DND-41 (cell line): ENCODE measurements around the gene CCL20.

Source experiments
- ATAC-seq: fragments of 200-7000 bp; cut with Tn5 transposase; 3 replicates; pipeline ENCODE4 v1.9.1; 2021; ENCODE audit warnings: low read depth; ENCODE audit not compliant: insufficient read depth
- DNase-seq: peaks from one replicate; pipeline ENCODE4 v3.0.0-alpha.2; 2020
- H2AFZ ChIP-seq: 2 replicates; pipeline ENCODE4 v1.6.0; 2012; ENCODE audit warnings: low read depth, low read length
- H3K27ac ChIP-seq: 2 replicates; pipeline ENCODE4 v1.5.1; 2012; ENCODE audit warnings: low read length, inconsistent platforms
- H3K27me3 ChIP-seq: fragments of 200-600 bp; sonication (generic); 2 replicates; pipeline ENCODE4 v1.6.0; 2012; ENCODE audit warnings: low read length, mild to moderate bottlenecking, inconsistent platforms; ENCODE audit not compliant: insufficient read depth, poor library complexity
- H3K36me3 ChIP-seq: 2 replicates; pipeline ENCODE4 v1.5.1; 2012; ENCODE audit warnings: low read length, inconsistent platforms; ENCODE audit not compliant: insufficient read depth
- H3K4me1 ChIP-seq: 2 replicates; pipeline ENCODE4 v1.5.1; 2012; ENCODE audit warnings: mild to moderate bottlenecking, low read length; ENCODE audit not compliant: insufficient read depth
- H3K4me2 ChIP-seq: 2 replicates; pipeline ENCODE4 v1.6.0; 2012; ENCODE audit warnings: mild to moderate bottlenecking, moderate library complexity, low read length, inconsistent platforms; ENCODE audit not compliant: insufficient read depth
- H3K4me3 ChIP-seq, 2 experiments: fragments of 200-600 bp in 1 of 2; shearing (Covaris generic) in 1 of 2; 2 replicates each; pipeline ENCODE4 v1.5.1; 2012 to 2016; ENCODE audit warnings: inconsistent platforms in 2 of 2, low read length in 2 of 2, mild to moderate bottlenecking in 2 of 2, low read depth in 1 of 2, moderate library complexity in 1 of 2
- H3K79me2 ChIP-seq: 2 replicates; pipeline ENCODE4 v1.6.0; 2012; ENCODE audit warnings: low read length, inconsistent platforms; ENCODE audit not compliant: insufficient read depth
- H3K9ac ChIP-seq: 2 replicates; pipeline ENCODE4 v1.6.0; 2012; ENCODE audit warnings: low read depth, mild to moderate bottlenecking, inconsistent platforms, low read length, moderate library complexity
- H3K9me3 ChIP-seq: 2 replicates; pipeline ENCODE4 v1.5.1; 2012; ENCODE audit warnings: low read length, moderate library complexity, mild to moderate bottlenecking, inconsistent platforms; ENCODE audit not compliant: insufficient read depth, severe bottlenecking
- H4K20me1 ChIP-seq: 2 replicates; pipeline ENCODE4 v1.6.0; 2012; ENCODE audit warnings: low read length; ENCODE audit not compliant: insufficient read depth
- CTCF ChIP-seq: IDR thresholded peaks from 2 replicates; pipeline ENCODE4 v1.5.1; 2012; ENCODE audit warnings: borderline replicate concordance, low read length, moderate library complexity, mild to moderate bottlenecking; ENCODE audit not compliant: poor library complexity, severe bottlenecking; ENCODE audit errors: extremely low read depth
- EZH2 ChIP-seq: IDR thresholded peaks from 3 replicates; pipeline ENCODE4 v1.6.1; 2012; ENCODE audit warnings: borderline replicate concordance, low read depth, mild to moderate bottlenecking, moderate library complexity, low read length, inconsistent platforms; ENCODE audit not compliant: severe bottlenecking

CCL20 gene

GRCh38 chr2:227864161-227864756 lies 50.6 kb downstream of the CCL20 start:
- DNase-seq, result no peak
- no peak overlapping the region for H3K4me3 ChIP-seq
- TF ChIP-seq CTCF, result no peak
- TF ChIP-seq EZH2, result no peak
- no peaks in the 10 kb centered on the region for H3K36me3 ChIP-seq
- no peak overlapping the region for H3K4me2 ChIP-seq
- no peak overlapping the region for H2AFZ ChIP-seq
- H3K27ac ChIP-seq, result no peak overlapping the region
- H3K27me3 ChIP-seq, result no peaks in the 10 kb centered on the region
- H3K4me1 ChIP-seq, result no peaks in the 10 kb centered on the region
- H3K9me3 ChIP-seq, result no peaks in the 10 kb centered on the region
- no peaks in the 10 kb centered on the region for H4K20me1 ChIP-seq
- no peak overlapping the region for H3K9ac ChIP-seq
- no peak for ATAC-seq
- no peaks in the 10 kb centered on the region for H3K79me2 ChIP-seq

- H3K27ac ChIP-seq, result no peak overlapping the region
- ATAC-seq, result no peak
- no peak for DNase-seq
These were observed 51.6 kb downstream of the CCL20 start for GRCh38 chr2:227865291-227865690.

More at GRCh38 chr2:227865291-227865690, 51.6 kb downstream of the CCL20 start:
- H4K20me1 ChIP-seq, result no peaks in the 10 kb centered on the region
- H3K4me1 ChIP-seq, result no peaks in the 10 kb centered on the region
- no peaks in the 10 kb centered on the region for H3K27me3 ChIP-seq
- H3K36me3 ChIP-seq, result no peaks in the 10 kb centered on the region
- no peak overlapping the region for H3K4me2 ChIP-seq
- no peak overlapping the region for H2AFZ ChIP-seq
- no peak overlapping the region for H3K4me3 ChIP-seq
- TF ChIP-seq EZH2 (no peak), CTCF (no peak)
- no peak overlapping the region for H3K9ac ChIP-seq
- no peaks in the 10 kb centered on the region for H3K9me3 ChIP-seq
- no peaks in the 10 kb centered on the region for H3K79me2 ChIP-seq
